ENCODE results near the gene OSBPL9.

Gene OSBPL9

GRCh38 chr1:51616903-51617708 lies at the start of gene OSBPL9:
OSBPL9 (plus strand) TSS chr1:51617092; CDS start chr1:51617111, 19 bp downstream.
- peak; percentile 75 to 82 for DNase-seq (ENCODE audit: low read depth in 2 of 2, low spot score in 1 of 2)

- no peak for DNase-seq (ENCODE audit: low read depth in 2 of 2, low spot score in 1 of 2)
These were observed 49.2 kb upstream of the OSBPL9 start for GRCh38 chr1:51567653-51568052.

GRCh38 chr1:51568231-51568935 lies 48.5 kb upstream of the OSBPL9 start:
- no peak for DNase-seq (ENCODE audit: low read depth in 2 of 2, low spot score in 1 of 2)

GRCh38 chr1:51569284-51570062 lies 47.4 kb upstream of the OSBPL9 start:
- DNase-seq (ENCODE audit: low read depth in 2 of 2, low spot score in 1 of 2): peak in 1 of 2 donors; percentile 3

GRCh38 chr1:51570063-51570710 lies 46.7 kb upstream of the OSBPL9 start:
- DNase-seq (ENCODE audit: low read depth in 2 of 2, low spot score in 1 of 2): no peak

- no peak for DNase-seq (ENCODE audit: low read depth in 2 of 2, low spot score in 1 of 2)
These were observed 44.5 kb upstream of the OSBPL9 start for GRCh38 chr1:51572365-51572764.

- DNase-seq (ENCODE audit: low read depth in 2 of 2, low spot score in 1 of 2): no peak
These were observed 42.1 kb upstream of the OSBPL9 start for GRCh38 chr1:51574796-51575195.

GRCh38 chr1:51575406-51576084 lies 41.3 kb upstream of the OSBPL9 start:
- no peak for DNase-seq (ENCODE audit: low read depth in 2 of 2, low spot score in 1 of 2)

- no peak for DNase-seq (ENCODE audit: low read depth in 2 of 2, low spot score in 1 of 2)
These were observed 40.8 kb upstream of the OSBPL9 start for GRCh38 chr1:51576085-51576444.

- no peak for DNase-seq (ENCODE audit: low read depth in 2 of 2, low spot score in 1 of 2)
These were observed 40.0 kb upstream of the OSBPL9 start for GRCh38 chr1:51576923-51577322.

- no peak for DNase-seq (ENCODE audit: low read depth in 2 of 2, low spot score in 1 of 2)
These were observed 38.3 kb upstream of the OSBPL9 start for GRCh38 chr1:51578383-51579109.

GRCh38 chr1:51581238-51581637 lies 35.7 kb upstream of the OSBPL9 start:
- DNase-seq (ENCODE audit: low read depth in 2 of 2, low spot score in 1 of 2): no peak

- DNase-seq (ENCODE audit: low read depth in 2 of 2, low spot score in 1 of 2): no peak
These were observed 33.4 kb upstream of the OSBPL9 start for GRCh38 chr1:51583532-51583931.

GRCh38 chr1:51584021-51584420 lies 32.9 kb upstream of the OSBPL9 start:
- DNase-seq (ENCODE audit: low read depth in 2 of 2, low spot score in 1 of 2): no peak

- DNase-seq (ENCODE audit: low read depth in 2 of 2, low spot score in 1 of 2): no peak
These were observed 24.2 kb upstream of the OSBPL9 start for GRCh38 chr1:51592711-51593110.

- no peak for DNase-seq (ENCODE audit: low read depth in 2 of 2, low spot score in 1 of 2)
These were observed 22.2 kb upstream of the OSBPL9 start for GRCh38 chr1:51594716-51595115.

GRCh38 chr1:51600529-51600928 lies 16.4 kb upstream of the OSBPL9 start:
- no peak for DNase-seq (ENCODE audit: low read depth in 2 of 2, low spot score in 1 of 2)

- DNase-seq (ENCODE audit: low read depth in 2 of 2, low spot score in 1 of 2): no peak
These were observed 15.9 kb upstream of the OSBPL9 start for GRCh38 chr1:51600965-51601364.

GRCh38 chr1:51605961-51606723 lies 10.8 kb upstream of the OSBPL9 start:
- DNase-seq (ENCODE audit: low read depth in 2 of 2, low spot score in 1 of 2): no peak

Data from stimulated activated CD8-positive, alpha-beta memory T cell treated with anti-CD3 and anti-CD28 coated beads, Interleukin-4, amount 100 ng/mL, for 1 hour (primary cell).